ENCODE measurements around the gene ZNF740.
"Not testable (repeated sequence)": the region's sequence is repeated elsewhere in the genome, so short reads cannot be mapped to it uniquely, and the experiment has no call there.

The ZNF740 gene

GRCh38 chr12:53195516-53196420 lies 15.2 kb downstream of the ZNF740 start:
- DNase-seq = no peak

GRCh38 chr12:53196486-53196885 lies 16.0 kb downstream of the ZNF740 start:
- no peak for DNase-seq

- DNase-seq = no peak
Observed at GRCh38 chr12:53197011-53197640, 16.6 kb downstream of the ZNF740 start.

GRCh38 chr12:53198486-53199110 lies 18.1 kb downstream of the ZNF740 start:
- DNase-seq = no peak

GRCh38 chr12:53199700-53200099 lies 19.2 kb downstream of the ZNF740 start:
- DNase-seq = no peak

GRCh38 chr12:53200107-53200457 lies 19.6 kb downstream of the ZNF740 start:
- DNase-seq = no peak

- no peak for DNase-seq
Observed at GRCh38 chr12:53200458-53201176, 20.1 kb downstream of the ZNF740 start.

GRCh38 chr12:53201177-53201541 lies 20.6 kb downstream of the ZNF740 start:
- DNase-seq = no peak

- DNase-seq = no peak
Observed at GRCh38 chr12:53201639-53202038, 21.1 kb downstream of the ZNF740 start.

GRCh38 chr12:53202316-53202715 lies 21.8 kb downstream of the ZNF740 start:
- DNase-seq = not testable (repeated sequence)

- no peak for DNase-seq
Observed at GRCh38 chr12:53204351-53204750, 23.8 kb downstream of the ZNF740 start.

- no peak for DNase-seq
Observed at GRCh38 chr12:53205747-53206419, 25.4 kb downstream of the ZNF740 start.

- DNase-seq = no peak
Observed at GRCh38 chr12:53207042-53207441, 26.5 kb downstream of the ZNF740 start, which contains the start of gene ITGB7. Gene ITGB7 (minus strand): TSS chr12:53207251. CDS start chr12:53200443, 6,808 bp downstream.

- DNase-seq = no peak
Observed at GRCh38 chr12:53208435-53208834, 27.9 kb downstream of the ZNF740 start.

- DNase-seq = no peak
Observed at GRCh38 chr12:53208877-53209463, 28.4 kb downstream of the ZNF740 start.

- DNase-seq = no peak
Observed at GRCh38 chr12:53210843-53211242, 30.3 kb downstream of the ZNF740 start.

GRCh38 chr12:53211476-53212381 lies 31.2 kb downstream of the ZNF740 start:
- DNase-seq = no peak

GRCh38 chr12:53212931-53213330 lies 32.4 kb downstream of the ZNF740 start:
- DNase-seq = no peak

- DNase-seq = peak; percentile 86
Observed at GRCh38 chr12:53213348-53213747, 32.8 kb downstream of the ZNF740 start.

- no peak for DNase-seq
Observed at GRCh38 chr12:53214221-53214620, 33.7 kb downstream of the ZNF740 start.
